ENCODE results near the gene PFKFB2.

The PFKFB2 gene

GRCh38 chr1:207028884-207029650 lies 24.0 kb upstream of the PFKFB2 start:
- ATAC-seq (ENCODE audit: low read depth) (no peak), DNase-seq (ENCODE audit: low spot score) (no peak)
- no peaks in the 10 kb centered on the region for H3K9me3 ChIP-seq (ENCODE audit: severe bottlenecking)
- H3K27ac ChIP-seq (ENCODE audit: poor library complexity, severe bottlenecking) = peak overlapping the region; percentile 97
- peaks cover 64% of the 10 kb centered on the region for H3K36me3 ChIP-seq (ENCODE audit: low read depth)
- H3K4me1 ChIP-seq (ENCODE audit: insufficient read depth, poor library complexity, severe bottlenecking) = peaks cover 58% of the 10 kb centered on the region
- H3K4me3 ChIP-seq (ENCODE audit: severe bottlenecking) = peak overlapping the region; percentile 55
- no peaks in the 10 kb centered on the region for H3K27me3 ChIP-seq (ENCODE audit: insufficient read depth, poor library complexity, severe bottlenecking)
- no peak for TF ChIP-seq CTCF (IDR thresholded peaks at IDR 0.05; ENCODE audit: poor library complexity, severe bottlenecking)

GRCh38 chr1:207029701-207030521 lies 23.2 kb upstream of the PFKFB2 start:
- no peak for DNase-seq (ENCODE audit: low spot score)
- Histone ChIP-seq H3K27ac (ENCODE audit: poor library complexity, severe bottlenecking) (peak overlapping the region; percentile 97), H3K4me1 (ENCODE audit: insufficient read depth, poor library complexity, severe bottlenecking) (peaks cover 67% of the 10 kb centered on the region), H3K27me3 (ENCODE audit: insufficient read depth, poor library complexity, severe bottlenecking) (no peaks in the 10 kb centered on the region), H3K9me3 (ENCODE audit: severe bottlenecking) (no peaks in the 10 kb centered on the region), H3K4me3 (ENCODE audit: severe bottlenecking) (peak overlapping the region; percentile 55), H3K36me3 (ENCODE audit: low read depth) (peaks cover 57% of the 10 kb centered on the region)
- ATAC-seq (ENCODE audit: low read depth) = 0 out of 3 replicates have a peak, but pooled peaks have one; percentile 1
- TF ChIP-seq CTCF (IDR thresholded peaks at IDR 0.05; ENCODE audit: poor library complexity, severe bottlenecking) = no peak

GRCh38 chr1:207030522-207031009 lies 22.5 kb upstream of the PFKFB2 start:
- no peaks in the 10 kb centered on the region for H3K27me3 ChIP-seq (ENCODE audit: insufficient read depth, poor library complexity, severe bottlenecking)
- H3K4me3 ChIP-seq (ENCODE audit: severe bottlenecking) = peak overlapping the region; percentile 55
- H3K4me1 ChIP-seq (ENCODE audit: insufficient read depth, poor library complexity, severe bottlenecking) = peaks cover 68% of the 10 kb centered on the region
- no peak for TF ChIP-seq CTCF (IDR thresholded peaks at IDR 0.05; ENCODE audit: poor library complexity, severe bottlenecking)
- ATAC-seq (ENCODE audit: low read depth) (no peak), DNase-seq (ENCODE audit: low spot score) (no peak)
- no peaks in the 10 kb centered on the region for H3K9me3 ChIP-seq (ENCODE audit: severe bottlenecking)
- H3K36me3 ChIP-seq (ENCODE audit: low read depth) = peaks cover 52% of the 10 kb centered on the region
- H3K27ac ChIP-seq (ENCODE audit: poor library complexity, severe bottlenecking) = peak overlapping the region; percentile 97

GRCh38 chr1:207031016-207031415 lies 22.1 kb upstream of the PFKFB2 start:
- Histone ChIP-seq H3K27me3 (ENCODE audit: insufficient read depth, poor library complexity, severe bottlenecking) (no peaks in the 10 kb centered on the region), H3K27ac (ENCODE audit: poor library complexity, severe bottlenecking) (peak overlapping the region; percentile 97), H3K4me1 (ENCODE audit: insufficient read depth, poor library complexity, severe bottlenecking) (peaks cover 68% of the 10 kb centered on the region), H3K4me3 (ENCODE audit: severe bottlenecking) (peak overlapping the region; percentile 55), H3K36me3 (ENCODE audit: low read depth) (peaks cover 47% of the 10 kb centered on the region), H3K9me3 (ENCODE audit: severe bottlenecking) (no peaks in the 10 kb centered on the region)
- no peak for ATAC-seq (ENCODE audit: low read depth)
- TF ChIP-seq CTCF (IDR thresholded peaks at IDR 0.05; ENCODE audit: poor library complexity, severe bottlenecking) = no peak
- DNase-seq (ENCODE audit: low spot score) = no peak
